ENCODE results near the gene XRN2.

- no peak for TF ChIP-seq EP300 (IDR thresholded peaks at IDR 0.05)
- TF ChIP-seq POLR2A (IDR thresholded peaks at IDR 0.05): no peak
Measured at GRCh38 chr20:21398109-21399004, 95.2 kb downstream of the XRN2 start.

Data from gastroesophageal sphincter (tissue), 2 donors.